D721Med (cell line): ENCODE results near the gene PLEKHO2.
"Not testable (repeated sequence)": the region's sequence is repeated elsewhere in the genome, so short reads cannot be mapped to it uniquely, and the experiment has no call there.

Experiments
- DNase-seq: peaks from one replicate; pipeline ENCODE4 v3.0.0; 2011; ENCODE audit warnings: low spot score; ENCODE audit not compliant: insufficient read length
- FAIRE-seq: peaks from 2 replicates; lab custom pipeline; 2011; peaks lifted over from hg19 to GRCh38; lab: Jason Lieb, UNC
- CTCF ChIP-seq: IDR thresholded peaks from 2 replicates; pipeline ENCODE4 v1.5.1; 2012; ENCODE audit warnings: mild to moderate bottlenecking, control low read depth; ENCODE audit not compliant: insufficient read depth; ENCODE audit errors: missing control alignments

PLEKHO2 gene

GRCh38 chr15:64813075-64813474, 28.6 kb upstream of the PLEKHO2 start:
- TF ChIP-seq CTCF: no peak
- DNase-seq (no peak), FAIRE-seq (no peak)

- FAIRE-seq, DNase-seq: not testable (repeated sequence)
Observed at GRCh38 chr15:64814283-64814682, 27.4 kb upstream of the PLEKHO2 start.

GRCh38 chr15:64814965-64815364, 26.8 kb upstream of the PLEKHO2 start:
- FAIRE-seq, DNase-seq: not testable (repeated sequence)

GRCh38 chr15:64816452-64816851, 25.3 kb upstream of the PLEKHO2 start:
- FAIRE-seq (no peak), DNase-seq (no peak)
- TF ChIP-seq CTCF: no peak

- no peak for TF ChIP-seq CTCF
- no peak for FAIRE-seq
- no peak for DNase-seq
Observed at GRCh38 chr15:64824929-64825430, 16.7 kb upstream of the PLEKHO2 start.

- peak; percentile 77 for DNase-seq
- no peak for FAIRE-seq
- no peak for TF ChIP-seq CTCF
Observed at GRCh38 chr15:64825431-64826294, 16.1 kb upstream of the PLEKHO2 start, which contains the start of gene PIF1. Gene PIF1 (minus strand): TSS chr15:64825647. CDS start chr15:64824335, 1,312 bp downstream.

GRCh38 chr15:64828985-64829384, 12.7 kb upstream of the PLEKHO2 start:
- no peak for DNase-seq
- TF ChIP-seq CTCF: no peak
- FAIRE-seq: no peak

- FAIRE-seq (no peak), DNase-seq (no peak)
- no peak for TF ChIP-seq CTCF
Observed at GRCh38 chr15:64833690-64834089, 8.0 kb upstream of the PLEKHO2 start.
